GM12865 (cell line): Measurements from ENCODE around the gene RND2.
"Not testable (repeated sequence)": the region's sequence is repeated elsewhere in the genome, so short reads cannot be mapped to it uniquely, and the experiment has no call there.

Experiments
- DNase-seq: peaks from one replicate; pipeline ENCODE4 v3.0.0; 2010; ENCODE audit warnings: low read depth
- H3K4me3 ChIP-seq: 2 replicates; pipeline ENCODE4 v1.5.1; 2011; ENCODE audit warnings: mild to moderate bottlenecking, low read depth, low read length, control low read depth
- CTCF ChIP-seq: IDR thresholded peaks from 2 replicates; pipeline ENCODE4 v1.5.1; 2011; ENCODE audit warnings: low read length, control low read depth, low read depth, inconsistent platforms; ENCODE audit not compliant: insufficient read depth; ENCODE audit errors: missing control alignments

Gene RND2

GRCh38 chr17:43044024-43044423, 19.0 kb downstream of the RND2 start:
- no peak overlapping the region for H3K4me3 ChIP-seq
- TF ChIP-seq CTCF = no peak
- DNase-seq = no peak

DNA sequence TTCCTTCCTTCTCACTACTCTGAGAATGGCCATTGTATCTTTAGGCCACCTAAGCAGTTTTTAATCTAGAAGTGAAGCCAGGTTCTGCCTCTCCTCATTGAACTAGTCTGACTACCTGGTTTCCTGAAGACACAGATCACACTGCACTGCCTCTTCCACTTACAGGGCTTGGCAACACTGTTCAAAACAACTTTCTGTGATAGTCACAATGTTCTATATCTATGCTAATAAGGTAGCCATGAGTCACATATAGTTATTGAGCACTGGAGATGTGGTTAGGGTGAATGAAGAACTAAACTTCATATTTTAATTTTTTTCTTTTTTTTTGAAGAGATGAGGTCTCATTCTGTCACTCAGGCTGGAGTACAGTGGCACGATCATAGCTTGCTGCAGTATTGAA, 26.9 kb downstream of the RND2 start:
- no peak overlapping the region for H3K4me3 ChIP-seq
- TF ChIP-seq CTCF = no peak
- DNase-seq = no peak

- H3K4me3 ChIP-seq, DNase-seq: not testable (repeated sequence)
Observed at GRCh38 chr17:43053008-43053407, 28.0 kb downstream of the RND2 start.

DNA sequence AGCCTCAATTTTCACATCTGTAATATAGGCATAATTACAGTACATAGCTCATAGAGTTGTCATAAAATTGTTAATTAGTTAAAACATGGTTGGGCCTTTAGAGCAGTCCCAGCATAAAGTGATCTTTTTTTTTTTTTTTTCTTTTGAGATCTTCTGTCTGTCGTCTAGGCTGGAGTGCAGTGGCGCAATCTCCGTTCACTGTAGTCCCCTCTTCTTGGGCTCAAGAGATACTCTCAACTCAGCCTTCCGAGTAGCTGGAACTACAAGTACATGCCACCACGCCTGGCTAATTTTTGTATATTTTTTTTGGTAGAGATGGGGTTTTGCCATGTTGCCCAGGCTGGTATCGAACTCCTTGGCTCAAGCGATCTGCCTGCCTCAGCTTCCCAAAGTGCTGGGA, 31.0 kb downstream of the RND2 start:
- no peak for DNase-seq
- H3K4me3 ChIP-seq = no peak overlapping the region
- TF ChIP-seq CTCF = no peak

DNA sequence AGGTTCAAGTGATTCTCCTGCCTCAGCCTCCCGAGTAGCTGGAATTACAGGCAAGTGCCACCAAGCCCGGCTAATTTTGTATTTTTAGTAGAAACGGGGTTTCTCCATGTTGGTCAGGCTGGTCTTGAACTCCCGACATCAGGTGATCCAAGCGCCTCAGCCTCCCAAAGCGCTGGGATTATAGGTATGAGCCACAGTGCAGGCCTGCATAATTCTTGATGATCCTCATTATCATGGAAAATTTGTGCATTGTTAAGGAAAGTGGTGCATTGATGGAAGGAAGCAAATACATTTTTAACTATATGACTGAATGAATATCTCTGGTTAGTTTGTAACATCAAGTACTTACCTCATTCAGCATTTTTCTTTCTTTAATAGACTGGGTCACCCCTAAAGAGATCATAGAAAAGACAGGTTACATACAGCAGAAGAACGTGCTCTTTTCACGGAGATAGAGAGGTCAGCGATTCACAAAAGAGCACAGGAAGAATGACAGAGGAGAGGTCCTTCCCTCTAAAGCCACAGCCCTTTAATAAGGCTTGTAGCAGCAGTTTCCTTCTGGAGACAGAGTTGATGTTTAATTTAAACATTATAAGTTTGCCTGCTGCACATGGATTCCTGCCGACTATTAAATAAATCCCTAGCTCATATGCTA, 38.1 kb downstream of the RND2 start:
- no peak for TF ChIP-seq CTCF
- DNase-seq = no peak

GRCh38 chr17:43068570-43069367, 43.7 kb downstream of the RND2 start:
- H3K4me3 ChIP-seq = no peak overlapping the region
- DNase-seq = no peak
- no peak for TF ChIP-seq CTCF

More for the DNA sequence above, 38.1 kb downstream of the RND2 start:
- H3K4me3 ChIP-seq = no peak overlapping the region

DNA sequence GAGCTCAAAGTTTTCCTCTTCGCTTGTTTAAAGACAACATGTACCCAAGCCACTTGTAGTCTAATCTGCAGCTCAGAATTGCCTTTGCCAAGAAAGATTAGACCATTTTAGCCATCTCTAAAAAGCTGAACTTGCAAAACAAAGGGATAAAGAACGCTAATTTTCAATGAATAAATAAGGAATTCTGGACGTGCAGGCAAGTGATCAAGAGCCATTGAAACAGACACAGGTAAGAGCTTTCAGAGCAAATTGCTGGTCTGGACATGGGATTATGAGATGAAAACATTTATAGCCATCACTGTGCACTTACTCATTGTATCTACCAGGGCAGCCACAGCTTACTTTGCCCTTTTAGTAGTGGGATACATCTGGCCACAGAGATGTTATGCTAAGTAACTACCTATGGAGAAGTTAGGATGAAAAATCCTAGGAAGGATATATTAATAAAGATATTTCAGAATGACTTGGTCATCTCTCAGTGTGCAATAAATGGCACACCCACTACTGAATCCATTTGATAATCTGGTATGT, 44.4 kb downstream of the RND2 start:
- no peak for TF ChIP-seq CTCF
- no peak for DNase-seq
- H3K4me3 ChIP-seq = no peak overlapping the region
